C4-2B (cell line): ENCODE measurements around the gene MT1X.

Experiments
- CTCF ChIP-seq: fragments of 450-650 bp; conservative IDR thresholded peaks from 2 replicates; pipeline ENCODE4 v1.5.1; 2017; ENCODE audit warnings: mild to moderate bottlenecking
- ZFX ChIP-seq: fragments of 450-650 bp; IDR thresholded peaks from 2 replicates; pipeline ENCODE4 v1.6.1; 2017

DNA sequence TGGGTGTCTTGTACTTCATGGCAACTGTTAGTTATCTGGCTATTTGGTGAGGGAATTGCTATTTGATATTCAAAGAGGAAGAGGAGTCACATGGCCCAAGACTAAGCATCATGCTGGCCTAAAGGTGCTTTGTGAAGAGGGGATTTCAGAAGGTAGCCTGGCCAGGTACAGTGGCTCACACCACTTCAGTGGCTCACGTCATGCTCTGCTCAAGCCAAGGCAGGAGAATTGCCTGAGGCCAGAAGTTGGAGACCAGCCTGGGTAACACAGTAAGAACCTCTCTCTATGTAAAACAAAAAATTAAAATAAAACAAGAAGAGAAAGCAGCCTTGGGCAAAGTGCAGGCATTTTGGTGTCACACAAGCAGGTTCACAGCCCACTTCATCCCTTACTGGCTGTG, 37.0 kb upstream of the MT1X start:
- no peak for TF ChIP-seq CTCF
- TF ChIP-seq ZFX: no peak
